Measurements from ENCODE around the gene OR52R1.

The OR52R1 gene

DNA sequence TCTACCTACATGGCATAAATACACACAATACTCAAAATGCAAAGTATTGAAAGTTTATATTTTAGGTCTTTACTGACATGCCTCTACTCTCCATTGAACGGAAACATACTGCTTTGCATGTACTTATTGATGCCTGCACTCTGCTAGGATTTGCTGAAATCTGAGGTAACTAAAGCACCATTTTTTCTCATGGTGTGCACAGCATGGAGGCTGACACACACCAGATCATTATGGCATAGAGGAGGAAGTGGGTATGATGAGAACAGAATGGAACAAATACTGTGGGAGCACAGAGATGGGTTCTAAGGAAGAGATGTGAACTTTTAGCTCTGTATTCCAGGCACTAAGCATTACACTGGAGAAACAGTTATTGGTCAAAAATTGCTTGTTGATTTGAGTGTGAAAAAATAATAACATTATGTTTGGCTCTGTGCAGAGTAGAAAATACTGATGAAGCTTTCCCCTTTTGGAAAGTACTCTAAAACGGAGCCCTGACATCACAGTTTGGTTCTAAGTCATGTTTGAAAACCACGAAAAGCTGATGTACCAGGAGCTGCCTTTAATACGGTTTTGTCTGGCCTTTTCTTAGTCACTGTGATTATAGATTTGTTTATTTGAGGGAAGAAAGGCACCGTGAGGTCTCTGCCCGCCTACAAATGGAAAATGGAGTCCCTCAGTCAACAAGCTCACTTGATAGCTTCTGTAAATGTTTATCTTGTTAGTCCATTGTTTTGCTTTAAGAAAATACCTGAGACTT lies 5.6 kb downstream of the OR52R1 start:
- Histone ChIP-seq H3K36me3 (ENCODE audit: insufficient read depth, low read length) (no peaks in the 10 kb centered on the region), H3K9me3 (ENCODE audit: low read length) (no peaks in the 10 kb centered on the region), H3K27ac (ENCODE audit: low read depth, low read length) (no peak overlapping the region)

GRCh38 chr11:4797206-4797605 lies 7.0 kb downstream of the OR52R1 start:
- no peaks in the 10 kb centered on the region for H3K4me1 ChIP-seq (ENCODE audit: insufficient read depth, low read length)
- no peak overlapping the region for H3K27ac ChIP-seq (ENCODE audit: low read depth, low read length)
- no peak overlapping the region for H3K9ac ChIP-seq (ENCODE audit: low read length)
- no peaks in the 10 kb centered on the region for H3K36me3 ChIP-seq (ENCODE audit: insufficient read depth, low read length)
- no peak overlapping the region for H3K4me3 ChIP-seq (ENCODE audit: low read depth in 1 of 2, low read length in 2 of 2)
- H3K9me3 ChIP-seq (ENCODE audit: low read length) = no peaks in the 10 kb centered on the region
- no peaks in the 10 kb centered on the region for H3K27me3 ChIP-seq (ENCODE audit: control insufficient read depth in 1 of 2, insufficient read depth in 2 of 2, low read length in 2 of 2)

More for the DNA sequence above, 5.6 kb downstream of the OR52R1 start:
- no peak overlapping the region for H3K9ac ChIP-seq (ENCODE audit: low read length)
- no peaks in the 10 kb centered on the region for H3K27me3 ChIP-seq (ENCODE audit: control insufficient read depth in 1 of 2, insufficient read depth in 2 of 2, low read length in 2 of 2)
- H3K4me1 ChIP-seq (ENCODE audit: insufficient read depth, low read length) = no peaks in the 10 kb centered on the region
- H3K4me3 ChIP-seq (ENCODE audit: low read depth in 1 of 2, low read length in 2 of 2) = no peak overlapping the region

GRCh38 chr11:4782454-4782853 lies 21.7 kb downstream of the OR52R1 start:
- H3K9ac ChIP-seq (ENCODE audit: low read length) = no peak overlapping the region
- no peaks in the 10 kb centered on the region for H3K36me3 ChIP-seq (ENCODE audit: insufficient read depth, low read length)
- H3K4me1 ChIP-seq (ENCODE audit: insufficient read depth, low read length) = no peaks in the 10 kb centered on the region
- no peaks in the 10 kb centered on the region for H3K9me3 ChIP-seq (ENCODE audit: low read length)
- H3K4me3 ChIP-seq (ENCODE audit: low read depth in 1 of 2, low read length in 2 of 2) = no peak overlapping the region
- H3K27me3 ChIP-seq (ENCODE audit: control insufficient read depth in 1 of 2, insufficient read depth in 2 of 2, low read length in 2 of 2) = no peaks in the 10 kb centered on the region
- H3K27ac ChIP-seq (ENCODE audit: low read depth, low read length) = no peak overlapping the region

GRCh38 chr11:4769838-4770237 lies 34.3 kb downstream of the OR52R1 start, which contains the start of gene OR51F1:
TSS of gene OR51F1 (minus strand) at chr11:4769938. CDS start at chr11:4769938, 0 bp downstream.
- no peak within 1 kb of the TSS for H3K9ac ChIP-seq (ENCODE audit: low read length)
- H3K36me3 ChIP-seq (ENCODE audit: insufficient read depth, low read length) = no peaks in the 10 kb centered on the region
- no peak within 1 kb of the TSS for H3K4me3 ChIP-seq (ENCODE audit: low read depth in 1 of 2, low read length in 2 of 2)
- H3K27me3 ChIP-seq (ENCODE audit: control insufficient read depth in 1 of 2, insufficient read depth in 2 of 2, low read length in 2 of 2) = no peaks in the 10 kb centered on the region
- H3K9me3 ChIP-seq (ENCODE audit: low read length) = no peaks in the 10 kb centered on the region
- H3K27ac ChIP-seq (ENCODE audit: low read depth, low read length) = no peak within 1 kb of the TSS
- H3K4me1 ChIP-seq (ENCODE audit: insufficient read depth, low read length) = no peaks in the 10 kb centered on the region

GRCh38 chr11:4768094-4768493 lies 36.1 kb downstream of the OR52R1 start:
- no peaks in the 10 kb centered on the region for H3K36me3 ChIP-seq (ENCODE audit: insufficient read depth, low read length)

GRCh38 chr11:4766420-4767043 lies 37.6 kb downstream of the OR52R1 start:
- Histone ChIP-seq H3K9me3 (ENCODE audit: low read length) (no peaks in the 10 kb centered on the region), H3K4me1 (ENCODE audit: insufficient read depth, low read length) (no peaks in the 10 kb centered on the region), H3K36me3 (ENCODE audit: insufficient read depth, low read length) (no peaks in the 10 kb centered on the region), H3K9ac (ENCODE audit: low read length) (no peak overlapping the region), H3K27me3 (ENCODE audit: control insufficient read depth in 1 of 2, insufficient read depth in 2 of 2, low read length in 2 of 2) (no peaks in the 10 kb centered on the region), H3K4me3 (ENCODE audit: low read depth in 1 of 2, low read length in 2 of 2) (no peak overlapping the region), H3K27ac (ENCODE audit: low read depth, low read length) (no peak overlapping the region)

More at GRCh38 chr11:4768094-4768493, 36.1 kb downstream of the OR52R1 start:
- Histone ChIP-seq H3K9me3 (ENCODE audit: low read length) (no peaks in the 10 kb centered on the region), H3K4me3 (ENCODE audit: low read depth in 1 of 2, low read length in 2 of 2) (no peak overlapping the region), H3K4me1 (ENCODE audit: insufficient read depth, low read length) (no peaks in the 10 kb centered on the region), H3K9ac (ENCODE audit: low read length) (no peak overlapping the region), H3K27me3 (ENCODE audit: control insufficient read depth in 1 of 2, insufficient read depth in 2 of 2, low read length in 2 of 2) (no peaks in the 10 kb centered on the region), H3K27ac (ENCODE audit: low read depth, low read length) (no peak overlapping the region)

GRCh38 chr11:4763096-4763495 lies 41.1 kb downstream of the OR52R1 start:
- H3K4me1 ChIP-seq (ENCODE audit: insufficient read depth, low read length) = no peaks in the 10 kb centered on the region
- no peak overlapping the region for H3K27ac ChIP-seq (ENCODE audit: low read depth, low read length)
- no peaks in the 10 kb centered on the region for H3K27me3 ChIP-seq (ENCODE audit: control insufficient read depth in 1 of 2, insufficient read depth in 2 of 2, low read length in 2 of 2)
- no peaks in the 10 kb centered on the region for H3K9me3 ChIP-seq (ENCODE audit: low read length)
- no peak overlapping the region for H3K9ac ChIP-seq (ENCODE audit: low read length)
- no peak overlapping the region for H3K4me3 ChIP-seq (ENCODE audit: low read depth in 1 of 2, low read length in 2 of 2)
- no peaks in the 10 kb centered on the region for H3K36me3 ChIP-seq (ENCODE audit: insufficient read depth, low read length)
